Measurements from ENCODE around the gene PLCB1. TPM values are rescaled to one million over a fixed set of nuclear protein-coding genes. Genes with fewer than 3 reads are reported as not detected.

Gene PLCB1
- total RNA-seq, 6 experiments from 2014 or later, result 17.2 to 25.7 (median 23.1) TPM

- Mint-ChIP-seq H3K36me3 (ENCODE audit: low read depth) (0 out of 2 replicates have a peak, but pooled peaks cover 6% of the 10 kb centered on the region), H3K9me3 (no peaks in the 10 kb centered on the region), H3K27ac (no peak overlapping the region), H3K27me3 (ENCODE audit: insufficient read depth) (no peaks in the 10 kb centered on the region; the same call in 1 of the 2 replicates), H3K4me3 (no peak overlapping the region), H3K4me1 (ENCODE audit: low read depth) (peaks cover 48% of the 10 kb centered on the region)
- no peak for DNase-seq
- no peak for TF ChIP-seq CTCF (IDR thresholded peaks at IDR 0.05)
Observed at GRCh38 chr20:8205996-8206395, 73.9 kb downstream of the PLCB1 start.

- Mint-ChIP-seq H3K4me3 (no peak overlapping the region), H3K36me3 (ENCODE audit: low read depth) (peaks cover 9% of the 10 kb centered on the region; the same call in 1 of the 2 replicates), H3K4me1 (ENCODE audit: low read depth) (peaks cover 71% of the 10 kb centered on the region), H3K27me3 (ENCODE audit: insufficient read depth) (no peaks in the 10 kb centered on the region; the same call in 1 of the 2 replicates), H3K9me3 (no peaks in the 10 kb centered on the region), H3K27ac (no peak overlapping the region; the same call in 1 of the 2 replicates)
- no peak for DNase-seq
- no peak for TF ChIP-seq CTCF (IDR thresholded peaks at IDR 0.05)
Observed at GRCh38 chr20:8208226-8208625, 76.2 kb downstream of the PLCB1 start.

GRCh38 chr20:8209061-8209460, 77.0 kb downstream of the PLCB1 start:
- Mint-ChIP-seq H3K4me1 (ENCODE audit: low read depth) (peaks cover 79% of the 10 kb centered on the region), H3K27ac (peak overlapping the region; percentile 44), H3K4me3 (peak overlapping the region; percentile 49), H3K9me3 (no peaks in the 10 kb centered on the region), H3K36me3 (ENCODE audit: low read depth) (peaks cover 9% of the 10 kb centered on the region; the same call in 1 of the 2 replicates), H3K27me3 (ENCODE audit: insufficient read depth) (no peaks in the 10 kb centered on the region; the same call in 1 of the 2 replicates)
- TF ChIP-seq CTCF (IDR thresholded peaks at IDR 0.05), result no peak
- no peak for DNase-seq

GRCh38 chr20:8210749-8211148, 78.7 kb downstream of the PLCB1 start:
- Mint-ChIP-seq H3K27me3 (ENCODE audit: insufficient read depth) (no peaks in the 10 kb centered on the region), H3K4me1 (ENCODE audit: low read depth) (peaks cover 89% of the 10 kb centered on the region), H3K4me3 (no peak overlapping the region), H3K27ac (peak overlapping the region; percentile 25; the same call in 1 of the 2 replicates), H3K36me3 (ENCODE audit: low read depth) (peaks cover 9% of the 10 kb centered on the region; the same call in 1 of the 2 replicates), H3K9me3 (no peaks in the 10 kb centered on the region)
- DNase-seq, result no peak
- no peak for TF ChIP-seq CTCF (IDR thresholded peaks at IDR 0.05)

GRCh38 chr20:8212286-8212685, 80.2 kb downstream of the PLCB1 start:
- Mint-ChIP-seq H3K4me1 (ENCODE audit: low read depth) (peaks cover 96% of the 10 kb centered on the region), H3K27ac (peak overlapping the region; percentile 53), H3K4me3 (no peak overlapping the region; the same call in 1 of the 2 replicates), H3K27me3 (ENCODE audit: insufficient read depth) (no peaks in the 10 kb centered on the region), H3K36me3 (ENCODE audit: low read depth) (peaks cover 15% of the 10 kb centered on the region; the same call in 1 of the 2 replicates), H3K9me3 (no peaks in the 10 kb centered on the region)
- peak; percentile 41 for DNase-seq
- TF ChIP-seq CTCF (IDR thresholded peaks at IDR 0.05), result no peak

Data from HFFc6 (cell line).